ENCODE results near the gene SERPINA9.
A peak's percentile ranks its signal among the peaks of the same experiment; 100 is the strongest.
"Not testable (repeated sequence)": the region's sequence is repeated elsewhere in the genome, so short reads cannot be mapped to it uniquely, and the experiment has no call there.

The SERPINA9 gene

GRCh38 chr14:94485944-94486841 is 10.2 kb upstream of the SERPINA9 start:
- peak; percentile 21 to 23 for DNase-seq

DNA sequence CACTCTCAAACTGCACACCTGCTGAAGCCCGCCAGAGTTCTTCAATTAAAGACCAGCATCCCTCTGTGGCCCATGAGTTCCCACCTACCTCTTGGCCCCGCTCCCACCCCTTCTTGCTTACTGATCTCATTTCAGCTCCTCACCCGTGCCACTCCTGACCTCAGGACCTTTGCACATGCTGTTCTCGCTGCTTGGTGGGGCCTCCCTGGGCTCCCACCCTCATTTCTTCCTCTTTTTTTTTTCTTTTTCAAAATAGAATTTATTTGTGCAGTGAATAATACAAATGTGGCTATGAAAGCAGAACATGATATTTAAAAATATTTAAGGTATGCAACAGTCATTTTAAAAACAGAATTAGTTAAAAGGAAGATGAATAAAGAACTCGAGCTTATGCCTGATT is 8.5 kb upstream of the SERPINA9 start:
- DNase-seq, result no peak

DNA sequence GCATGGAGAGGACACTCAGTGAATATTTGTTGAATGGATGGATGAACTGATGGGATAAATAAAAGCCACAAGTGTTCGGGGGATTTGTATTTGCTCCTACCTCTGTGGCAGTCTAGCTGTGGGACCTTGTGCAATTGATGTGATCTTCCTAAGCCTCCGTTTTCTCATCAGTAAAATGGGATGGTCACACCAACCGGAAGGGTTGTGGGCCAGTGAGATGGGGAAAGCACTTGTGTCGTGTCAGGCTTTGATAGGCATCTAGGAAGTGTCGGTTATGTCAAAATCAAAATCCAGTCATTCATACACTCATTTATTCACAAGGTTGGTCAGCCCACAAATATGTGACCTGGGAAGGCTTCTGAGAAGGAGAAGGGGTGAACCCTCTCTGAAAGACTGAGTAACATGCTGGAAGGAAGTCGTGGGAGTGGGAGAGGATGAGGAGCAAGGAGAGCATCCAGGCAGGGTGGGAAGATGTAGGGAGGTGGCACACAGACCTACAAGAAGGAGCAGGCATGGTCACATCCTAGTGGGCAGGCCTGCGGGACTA is 7.8 kb upstream of the SERPINA9 start:
- no peak for DNase-seq

DNA sequence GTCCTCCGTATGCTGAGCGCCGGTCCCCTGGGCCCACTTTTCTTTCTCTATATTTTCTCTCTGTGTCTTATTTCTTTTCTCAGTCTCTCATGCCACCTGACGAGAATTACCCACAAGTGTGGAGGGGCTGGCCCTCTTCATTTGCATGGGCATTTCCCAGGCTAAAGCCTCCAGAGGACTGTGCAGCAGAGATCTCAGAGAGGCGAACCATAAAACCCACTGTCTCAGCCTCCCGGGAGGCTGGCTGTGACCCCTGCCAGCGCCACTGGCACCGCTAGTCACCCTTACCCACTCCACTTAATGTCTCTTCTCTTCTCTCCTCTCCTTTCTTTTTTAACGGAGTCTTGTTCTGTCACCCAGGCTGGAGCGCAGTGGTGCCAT is 7.1 kb upstream of the SERPINA9 start:
- DNase-seq, result no peak

DNA sequence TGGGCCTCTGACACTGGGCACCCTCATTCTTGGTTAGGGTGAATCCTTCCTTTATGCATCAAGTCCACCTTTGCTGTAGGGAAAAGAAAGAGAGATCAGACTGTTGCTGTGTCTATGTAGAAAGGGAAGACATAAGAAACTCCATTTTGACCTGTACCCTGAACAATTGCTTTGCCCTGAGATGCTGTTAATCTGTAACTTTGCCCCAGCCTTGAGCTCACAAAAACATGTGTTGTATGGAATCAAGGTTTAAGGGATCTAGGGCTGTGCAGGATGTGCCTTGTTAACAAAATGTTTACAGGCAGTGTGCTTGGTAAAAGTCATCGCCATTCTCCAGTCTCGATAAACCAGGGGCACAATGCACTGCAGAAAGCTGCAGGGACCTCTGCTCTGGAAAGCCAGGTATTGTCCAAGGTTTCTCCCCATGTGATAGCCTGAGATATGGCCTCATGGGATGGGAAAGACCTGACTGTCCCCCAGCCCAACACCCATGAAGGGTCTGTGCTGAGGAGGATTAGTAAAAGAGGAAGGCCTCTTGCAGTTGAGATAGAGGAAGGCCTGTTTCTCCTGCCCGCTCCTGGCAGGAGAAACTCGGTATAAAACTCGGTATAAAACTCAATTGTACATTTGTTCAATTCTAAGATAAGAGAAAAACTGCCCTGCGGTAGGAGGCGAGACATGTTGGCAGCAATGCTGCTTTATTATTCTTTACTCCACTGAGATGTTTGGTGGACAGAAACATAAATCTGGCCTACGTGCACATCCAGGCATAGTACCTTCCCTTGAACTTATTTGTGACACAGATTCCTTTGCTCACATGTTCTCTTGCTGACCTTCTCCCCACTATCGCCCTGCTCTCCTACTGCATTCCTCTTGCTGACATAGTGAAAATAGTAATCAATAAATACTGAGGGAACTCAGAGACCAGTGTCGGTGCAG is 6.4 kb upstream of the SERPINA9 start:
- DNase-seq, result not testable (repeated sequence)

DNA sequence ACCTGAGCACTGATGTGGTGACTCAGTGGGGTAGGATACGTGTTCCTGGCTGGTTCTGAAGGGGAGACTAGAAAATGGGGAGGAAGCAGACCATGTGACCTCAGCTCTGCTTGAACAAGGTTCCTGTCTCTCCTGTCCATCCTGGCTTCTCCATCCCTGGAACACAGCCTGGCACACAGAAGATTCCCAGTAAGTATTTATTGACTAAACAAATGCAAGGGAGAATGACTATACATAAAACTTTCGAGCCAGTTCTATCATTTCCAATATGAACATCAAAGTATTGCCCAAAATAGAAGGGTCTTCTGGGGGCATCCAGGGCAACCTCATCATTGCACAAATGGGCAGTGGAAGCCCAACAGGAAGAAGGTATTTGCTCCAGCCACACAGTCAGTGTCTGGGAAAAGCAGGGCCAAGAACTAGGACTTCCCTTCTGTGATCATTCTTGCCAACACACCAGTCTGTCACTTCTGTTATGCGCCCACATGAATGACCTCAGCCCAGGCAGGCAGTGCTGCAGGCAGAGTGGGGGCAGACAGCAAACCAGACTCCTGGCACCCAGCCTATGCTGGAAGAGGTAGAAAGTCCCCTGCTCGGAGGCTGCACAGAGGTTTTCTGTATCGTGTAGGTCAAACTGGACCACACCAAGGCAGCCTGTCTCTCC is 5.6 kb upstream of the SERPINA9 start:
- no peak for DNase-seq

- no peak for DNase-seq
Measured at GRCh38 chr14:94480809-94481208, 4.8 kb upstream of the SERPINA9 start.

GRCh38 chr14:94478420-94478819 is 2.4 kb upstream of the SERPINA9 start:
- DNase-seq, result no peak

DNA sequence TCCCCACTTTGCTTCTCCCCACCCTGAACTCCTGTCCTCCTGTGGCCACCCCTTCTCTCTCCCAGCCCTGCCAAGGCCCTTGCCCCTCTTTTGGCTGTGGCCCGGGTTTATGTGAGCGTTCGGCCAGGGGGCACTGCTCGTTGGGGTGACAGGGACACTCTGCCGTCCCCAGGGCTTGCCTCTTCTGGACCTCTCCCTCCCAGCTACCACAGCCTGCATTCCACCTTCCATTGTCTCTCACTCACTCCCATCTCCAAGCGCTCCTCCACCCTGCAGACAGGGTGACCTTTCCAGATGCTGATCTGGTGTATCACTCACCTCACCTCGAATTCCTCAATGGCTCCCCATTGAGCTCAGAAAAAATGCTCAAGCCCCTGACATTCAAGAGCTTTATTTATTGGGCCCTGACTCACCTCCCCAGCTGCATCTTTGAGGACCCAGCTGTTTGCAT is 1.4 kb downstream of the SERPINA9 start:
- DNase-seq, result no peak

DNA sequence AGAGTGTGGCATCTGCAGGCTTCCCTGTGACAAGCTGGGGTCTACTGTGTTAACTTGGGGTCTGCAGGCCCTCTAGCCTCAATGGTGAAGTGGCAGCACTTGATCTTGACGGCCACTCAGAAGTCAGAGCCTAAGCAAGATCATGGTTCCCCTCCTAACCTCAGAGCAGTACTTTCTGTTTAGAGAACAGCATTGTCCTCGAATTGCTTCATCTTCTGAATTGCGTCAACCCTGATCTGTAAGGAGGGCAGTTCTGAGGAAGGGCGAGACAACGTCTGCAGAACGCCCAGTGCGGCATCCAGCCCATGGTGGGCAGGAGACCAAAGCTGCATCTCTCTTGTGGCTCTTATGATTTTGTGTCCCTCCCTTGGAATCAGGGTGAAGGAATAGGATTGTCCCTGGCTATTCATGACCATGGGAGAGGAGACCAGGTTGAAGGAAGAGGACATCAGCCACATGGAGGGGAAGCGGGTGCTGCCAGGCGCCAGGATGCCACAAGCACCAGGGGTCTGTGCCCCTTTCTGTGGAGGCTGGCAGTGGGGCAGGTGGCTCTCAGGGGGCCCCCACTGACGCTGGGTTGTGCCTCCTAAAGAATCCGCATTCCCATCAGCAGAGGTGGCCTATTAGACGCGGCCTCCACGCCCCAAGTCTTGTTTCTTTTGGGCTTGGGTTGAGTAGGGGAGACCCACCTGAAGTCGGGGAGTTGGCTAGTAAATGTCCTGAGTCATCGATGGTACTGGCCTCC is 2.2 kb downstream of the SERPINA9 start:
- peak in 1 of 2 donors; percentile 5 for DNase-seq

DNA sequence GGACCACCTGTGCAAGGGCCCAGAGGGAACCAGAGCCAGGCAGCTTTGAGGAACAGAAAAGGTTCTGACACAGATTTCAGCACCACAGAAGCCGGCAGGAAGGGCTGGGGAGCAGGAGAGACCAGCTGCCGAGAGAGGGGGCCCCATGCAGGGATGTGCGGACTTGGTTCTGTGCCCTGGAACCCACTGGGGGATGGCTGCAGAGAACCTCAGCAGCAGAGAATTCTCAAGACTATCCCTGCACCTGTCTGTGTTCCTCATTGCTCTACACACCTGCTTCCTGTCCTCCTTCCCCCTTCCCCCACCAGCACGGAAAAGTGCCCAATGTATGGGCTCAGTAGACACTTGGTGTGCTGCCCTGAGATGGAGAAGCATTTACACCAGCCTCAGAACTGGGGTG is 3.2 kb downstream of the SERPINA9 start:
- no peak for DNase-seq

- DNase-seq, result no peak
Measured at GRCh38 chr14:94471045-94471444, 5.0 kb downstream of the SERPINA9 start.

GRCh38 chr14:94470311-94470710 is 5.7 kb downstream of the SERPINA9 start:
- no peak for DNase-seq

- DNase-seq, result no peak
Measured at GRCh38 chr14:94469261-94469660, 6.7 kb downstream of the SERPINA9 start.

DNA sequence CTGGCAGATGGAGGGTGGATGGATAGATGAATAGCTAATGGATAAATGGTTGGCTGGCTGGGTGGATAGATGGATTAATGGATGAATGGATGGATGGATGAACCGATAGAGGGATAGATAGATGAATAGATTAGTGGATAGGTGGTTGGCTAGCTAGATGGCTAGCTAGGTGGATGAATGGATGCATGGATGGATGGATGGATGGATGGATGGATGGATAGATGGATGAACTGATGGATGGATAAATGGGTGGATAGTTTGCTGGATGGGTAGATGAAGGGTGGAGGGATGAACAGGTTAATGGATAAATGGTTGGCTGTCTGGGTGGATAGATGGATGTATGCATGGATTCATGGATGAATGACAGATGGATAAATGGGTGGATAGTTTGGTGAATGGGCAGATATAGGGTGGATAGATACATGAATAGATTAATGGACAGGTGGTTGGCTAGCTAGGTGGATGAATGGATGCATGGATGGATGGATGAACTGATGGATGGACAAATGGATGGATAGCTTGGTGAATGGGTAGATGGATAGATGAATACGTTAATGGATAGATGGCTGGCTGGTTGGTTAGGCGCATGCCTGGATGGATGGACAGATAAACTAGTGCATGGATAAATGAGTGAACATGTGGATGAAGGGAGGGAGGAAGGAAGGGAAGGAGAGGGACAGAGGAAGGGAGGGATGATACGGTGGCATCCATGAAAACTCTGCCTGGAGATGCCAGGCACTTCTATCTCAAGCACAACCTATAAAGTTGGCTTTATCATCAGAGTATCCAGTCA is 8.1 kb downstream of the SERPINA9 start:
- DNase-seq, result no peak

DNA sequence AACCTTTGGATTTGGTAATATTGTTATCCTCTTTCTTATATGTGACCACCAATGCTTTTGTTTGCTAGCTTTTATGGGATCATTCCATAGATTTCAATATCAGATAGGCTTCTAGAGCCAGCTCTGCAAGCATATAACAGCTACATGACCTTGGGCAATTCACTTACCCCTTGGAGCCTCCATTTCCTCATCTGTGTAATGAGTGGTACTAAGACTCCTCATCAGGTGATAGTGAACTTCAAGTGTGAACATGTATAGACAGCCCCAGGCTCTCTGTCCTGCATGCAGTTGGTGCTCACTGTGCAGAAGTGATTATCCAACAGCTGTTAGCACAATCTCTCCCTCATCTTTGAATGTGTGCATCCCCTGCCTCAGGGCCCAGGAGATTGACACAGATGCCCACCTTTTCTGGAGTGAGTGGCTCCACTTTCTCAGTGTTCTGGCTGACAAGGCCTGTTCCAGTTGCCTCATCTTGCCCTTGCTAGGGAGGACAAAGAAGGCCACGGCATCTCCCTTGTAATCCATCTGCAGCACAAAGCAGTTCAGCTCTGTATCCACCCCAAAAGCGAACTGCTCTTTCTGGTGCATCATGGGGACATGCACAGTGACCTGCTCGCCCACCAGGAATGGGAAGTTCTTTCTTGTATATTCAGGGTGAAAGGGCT is 9.2 kb downstream of the SERPINA9 start:
- DNase-seq, result no peak

GRCh38 chr14:94465042-94465441 is 11.0 kb downstream of the SERPINA9 start:
- DNase-seq, result no peak

DNA sequence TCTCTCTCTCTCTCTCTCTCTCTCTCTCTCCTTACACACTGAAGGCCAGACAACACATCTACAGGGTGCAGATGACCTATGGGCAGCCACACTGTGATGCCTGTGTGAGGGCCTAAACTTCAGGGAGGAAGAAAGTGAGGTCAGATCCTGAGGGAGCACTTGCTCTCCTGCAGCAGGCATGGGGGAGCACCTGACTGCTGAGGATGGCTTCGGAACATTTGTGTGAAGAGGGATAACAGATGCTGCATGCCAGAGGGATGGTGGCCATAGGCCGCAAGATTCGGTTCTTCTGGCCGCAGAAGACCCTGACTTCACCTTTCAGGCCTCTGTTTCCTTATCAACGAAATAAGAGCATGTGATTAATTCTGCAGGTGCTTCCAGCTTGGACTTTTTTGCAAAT is 11.7 kb downstream of the SERPINA9 start:
- no peak for DNase-seq

DNA sequence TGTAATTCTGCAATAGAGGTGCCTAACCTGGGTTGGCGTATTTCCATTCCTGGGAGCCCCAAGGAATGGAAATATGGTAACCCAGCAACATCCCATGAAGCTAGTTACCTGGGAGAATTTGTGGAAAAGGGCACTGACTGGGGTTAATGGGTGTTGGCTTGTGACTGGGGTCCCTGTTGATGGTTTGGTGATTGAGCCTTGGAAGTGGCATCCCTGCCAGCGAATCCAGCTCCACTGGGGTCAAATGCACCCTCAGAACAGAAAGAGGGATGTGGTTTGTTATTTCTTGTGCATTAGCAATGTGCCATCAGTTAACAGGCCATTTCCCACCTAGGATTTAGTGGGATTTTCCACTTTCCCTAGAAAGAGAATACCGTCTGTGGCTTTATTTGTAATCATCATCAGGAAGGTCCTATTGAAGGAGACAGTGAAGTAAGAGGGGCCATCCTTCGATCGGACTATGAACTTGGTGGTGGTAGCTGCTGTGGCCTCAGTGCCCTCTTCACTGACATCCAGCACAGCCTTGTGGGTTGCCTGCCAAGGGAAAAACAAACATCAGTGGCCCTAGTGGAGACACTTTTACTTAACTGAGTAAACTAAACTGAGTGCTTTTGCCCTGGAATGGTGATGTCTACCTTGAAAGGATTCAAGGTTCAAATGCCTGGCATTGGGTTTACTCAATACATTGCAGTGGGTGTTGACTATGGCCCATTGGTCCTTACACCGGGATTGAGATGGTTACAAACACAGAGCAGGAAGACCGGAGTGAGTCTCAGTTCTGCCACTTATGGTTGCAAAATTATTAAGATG is 13.0 kb downstream of the SERPINA9 start:
- no peak for DNase-seq

GRCh38 chr14:94462219-94462551 is 13.8 kb downstream of the SERPINA9 start:
- DNase-seq, result no peak
